ENCODE results near the gene FBXO33. TPM values are rescaled to one million over a fixed set of nuclear protein-coding genes. Genes with fewer than 3 reads are reported as not detected.
A peak's percentile ranks its signal among the peaks of the same experiment; 100 is the strongest.

The FBXO33 gene
- total RNA-seq, 6 experiments from 2014 or later: 4.3 to 6.0 (median 5.2) TPM

DNA sequence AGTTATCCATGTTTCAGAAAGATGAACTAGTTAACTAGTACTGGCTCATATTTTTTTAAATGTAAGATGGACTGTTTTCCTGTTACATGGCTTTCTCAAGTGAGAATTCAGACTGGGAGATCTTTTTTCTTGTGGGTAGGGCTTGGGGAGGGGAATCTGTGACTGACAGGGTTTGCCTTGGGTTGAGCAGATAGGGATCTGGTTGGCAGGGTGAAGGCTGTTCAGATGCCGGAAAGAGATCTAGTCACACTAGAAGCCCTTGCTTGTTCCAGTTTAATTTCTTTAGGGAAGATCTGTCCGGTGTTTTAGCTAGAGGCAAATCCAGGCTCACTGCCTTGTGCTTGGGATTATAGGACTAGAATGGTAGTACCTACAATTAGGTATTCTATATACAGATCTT lies 63.2 kb downstream of the FBXO33 start:
- no peak for DNase-seq
- no peak for ATAC-seq
- H3K9me3 ChIP-seq: no peaks in the 10 kb centered on the region
- 92% methylated on average over 2 of the region's 2 CpGs for WGBS (ENCODE audit: insufficient coverage, low coverage, low lambda C conversion rate, missing lambda C conversion rate)
- TF ChIP-seq CTCF (IDR thresholded peaks at IDR 0.05) (no peak), POLR2A (IDR thresholded peaks at IDR 0.05) (no peak)
- no peak overlapping the region for H3K27ac ChIP-seq
- H3K36me3 ChIP-seq: peaks cover 0 to 1% (median 0%) of the 10 kb centered on the region in 4 donors
- intact Hi-C loops (cut with DNase I): no loop called here
- no peaks in the 10 kb centered on the region for H3K4me1 ChIP-seq
- no peak overlapping the region for H3K4me3 ChIP-seq
- no peaks in the 10 kb centered on the region for H3K27me3 ChIP-seq

- no peaks in the 10 kb centered on the region for H3K27me3 ChIP-seq
- no peak overlapping the region for H3K27ac ChIP-seq
- H3K4me3 ChIP-seq: no peak overlapping the region
- TF ChIP-seq POLR2A (IDR thresholded peaks at IDR 0.05) (no peak), CTCF (IDR thresholded peaks at IDR 0.05) (peak; percentile 27 to 50 (median 48))
- WGBS (ENCODE audit: insufficient coverage, low coverage, low lambda C conversion rate, missing lambda C conversion rate): 61% methylated on average over 4 of the region's 4 CpGs
- ATAC-seq (peak; percentile 74 to 87 (median 80)), DNase-seq (peak in 1 of 3 donors; percentile 29)
- H3K4me1 ChIP-seq: no peaks in the 10 kb centered on the region
- H3K9me3 ChIP-seq: no peaks in the 10 kb centered on the region
- intact Hi-C loops (cut with DNase I): no loop called here
- peaks cover 0 to 1% (median 0%) of the 10 kb centered on the region in 4 donors for H3K36me3 ChIP-seq
Observed at GRCh38 chr14:39368261-39368959, 63.8 kb downstream of the FBXO33 start.

- TF ChIP-seq CTCF (IDR thresholded peaks at IDR 0.05): no peak
- TF ChIP-seq POLR2A (IDR thresholded peaks at IDR 0.05): no peak
- Histone ChIP-seq H3K27ac (no peak overlapping the region), H3K4me3 (no peak overlapping the region), H3K9me3 (no peaks in the 10 kb centered on the region), H3K4me1 (no peaks in the 10 kb centered on the region), H3K27me3 (no peaks in the 10 kb centered on the region), H3K36me3 (peaks cover 0 to 1% (median 0%) of the 10 kb centered on the region in 4 donors)
- intact Hi-C loops (cut with DNase I): no loop called here
- DNase-seq: no peak
- WGBS (ENCODE audit: insufficient coverage, low coverage, low lambda C conversion rate, missing lambda C conversion rate): 83% methylated on average over 1 of the region's 2 CpGs
- ATAC-seq: peak in 3 of 4 donors; percentile 17 to 33 (median 18)
Observed at GRCh38 chr14:39367387-39367751, 64.9 kb downstream of the FBXO33 start.

GRCh38 chr14:39366460-39367386 lies 65.5 kb downstream of the FBXO33 start:
- H3K27me3 ChIP-seq: no peaks in the 10 kb centered on the region
- peaks cover 0 to 1% (median 0%) of the 10 kb centered on the region in 4 donors for H3K36me3 ChIP-seq
- H3K9me3 ChIP-seq: no peaks in the 10 kb centered on the region
- TF ChIP-seq CTCF (IDR thresholded peaks at IDR 0.05) (no peak), POLR2A (IDR thresholded peaks at IDR 0.05) (no peak)
- intact Hi-C loops (cut with DNase I): no loop called here
- 100% methylated on average over 1 of the region's 10 CpGs for WGBS (ENCODE audit: insufficient coverage, low coverage, low lambda C conversion rate, missing lambda C conversion rate)
- DNase-seq: no peak
- no peak overlapping the region for H3K27ac ChIP-seq
- H3K4me3 ChIP-seq: no peak overlapping the region
- peak in 3 of 4 donors; percentile 23 to 41 (median 34) for ATAC-seq
- H3K4me1 ChIP-seq: no peaks in the 10 kb centered on the region

All from right lobe of liver (tissue), 6 donors.